Endothelial cell (in vitro differentiated cells): ENCODE data around the gene GNG4. TPM values are rescaled to one million over a fixed set of nuclear protein-coding genes. Genes with fewer than 3 reads are reported as not detected.

Experiments used
- DNase-seq: peaks from one replicate; pipeline ENCODE4 v3.0.0; 2021; ENCODE audit warnings: low spot score
- H3K27ac Mint-ChIP-seq: one replicate; pipeline ENCODE4 v1.8.0; 2021; ENCODE audit warnings: mixed read lengths, inconsistent platforms; ENCODE audit not compliant: unreplicated experiment
- H3K27me3 Mint-ChIP-seq: one replicate; pipeline ENCODE4 v1.8.0; 2021; ENCODE audit warnings: mild to moderate bottlenecking, moderate library complexity, mixed read lengths, inconsistent platforms; ENCODE audit not compliant: unreplicated experiment
- H3K36me3 Mint-ChIP-seq: one replicate; pipeline ENCODE4 v1.8.0; 2021; ENCODE audit warnings: mild to moderate bottlenecking, low read depth, mixed read lengths, inconsistent platforms; ENCODE audit not compliant: unreplicated experiment
- H3K4me1 Mint-ChIP-seq: one replicate; pipeline ENCODE4 v1.8.0; 2021; ENCODE audit warnings: mild to moderate bottlenecking, mixed read lengths, inconsistent platforms; ENCODE audit not compliant: unreplicated experiment
- H3K4me3 Mint-ChIP-seq: one replicate; pipeline ENCODE4 v1.8.0; 2021; ENCODE audit warnings: mild to moderate bottlenecking, mixed read lengths, inconsistent platforms; ENCODE audit not compliant: unreplicated experiment
- H3K9me3 Mint-ChIP-seq: one replicate; pipeline ENCODE4 v1.8.0; 2021; ENCODE audit warnings: mixed read lengths, inconsistent platforms; ENCODE audit not compliant: unreplicated experiment
- CTCF ChIP-seq: fragments of 200-600 bp; sonication (generic); IDR thresholded peaks from one replicate; pipeline ENCODE4 v1.5.0; 2021; ENCODE audit warnings: antibody characterized with exemption; ENCODE audit not compliant: unreplicated experiment
- total RNA-seq: library from RNA; stranded (reverse); fragmentation: NEBNext Ultra II Directional; extraction: Animal tissue kit (Norgen Biotek cat#: 25700); gene quantifications from one replicate; pipeline ENCODE4 v1.2.1, GENCODE V29; 2021; ENCODE audit not compliant: unreplicated experiment

GNG4 gene
- total RNA-seq, 1 donor from 2014 or later: 1.8 TPM

- no peak for TF ChIP-seq CTCF
Observed at GRCh38 chr1:235632506-235633401, 16.8 kb downstream of the GNG4 start.

GRCh38 chr1:235631816-235632215 is 17.8 kb downstream of the GNG4 start:
- DNase-seq: no peak
- no peaks in the 10 kb centered on the region for H3K4me1 Mint-ChIP-seq
- H3K9me3 Mint-ChIP-seq: no peaks in the 10 kb centered on the region
- no peak overlapping the region for H3K27ac Mint-ChIP-seq
- no peak for TF ChIP-seq CTCF
- no peaks in the 10 kb centered on the region for H3K36me3 Mint-ChIP-seq
- no peaks in the 10 kb centered on the region for H3K27me3 Mint-ChIP-seq
- H3K4me3 Mint-ChIP-seq: no peak overlapping the region

More at GRCh38 chr1:235632506-235633401, 16.8 kb downstream of the GNG4 start:
- no peak for DNase-seq
- Mint-ChIP-seq H3K27me3 (no peaks in the 10 kb centered on the region), H3K27ac (no peak overlapping the region), H3K4me1 (no peaks in the 10 kb centered on the region), H3K9me3 (no peaks in the 10 kb centered on the region), H3K36me3 (no peaks in the 10 kb centered on the region), H3K4me3 (no peak overlapping the region)

GRCh38 chr1:235628316-235629005 is 21.1 kb downstream of the GNG4 start:
- H3K27me3 Mint-ChIP-seq: peaks cover 3% of the 10 kb centered on the region
- no peak overlapping the region for H3K27ac Mint-ChIP-seq
- H3K36me3 Mint-ChIP-seq: no peaks in the 10 kb centered on the region
- H3K4me1 Mint-ChIP-seq: peaks cover 2% of the 10 kb centered on the region
- no peak for TF ChIP-seq CTCF
- no peak overlapping the region for H3K4me3 Mint-ChIP-seq
- H3K9me3 Mint-ChIP-seq: no peaks in the 10 kb centered on the region
- no peak for DNase-seq

GRCh38 chr1:235625831-235626230 is 23.8 kb downstream of the GNG4 start:
- Mint-ChIP-seq H3K36me3 (no peaks in the 10 kb centered on the region), H3K4me3 (no peak overlapping the region), H3K27ac (no peak overlapping the region), H3K9me3 (no peaks in the 10 kb centered on the region), H3K4me1 (peaks cover 2% of the 10 kb centered on the region), H3K27me3 (peaks cover 5% of the 10 kb centered on the region)
- DNase-seq: no peak
- no peak for TF ChIP-seq CTCF

- peaks cover 2% of the 10 kb centered on the region for H3K4me1 Mint-ChIP-seq
- no peak for DNase-seq
- no peaks in the 10 kb centered on the region for H3K9me3 Mint-ChIP-seq
- H3K36me3 Mint-ChIP-seq: no peaks in the 10 kb centered on the region
- H3K4me3 Mint-ChIP-seq: no peak overlapping the region
- no peak overlapping the region for H3K27ac Mint-ChIP-seq
- peaks cover 5% of the 10 kb centered on the region for H3K27me3 Mint-ChIP-seq
- no peak for TF ChIP-seq CTCF
Observed at GRCh38 chr1:235625340-235625739, 24.2 kb downstream of the GNG4 start.
